Erythroblast (primary cell): ENCODE results near the gene SLC40A1.

Source experiments
- DNase-seq, 2 experiments: peaks; one replicate each; lab custom pipeline; 2025; lab: John Stamatoyannopoulos, UW
- GATA1 ChIP-seq: IDR thresholded peaks from 2 replicates; pipeline ENCODE4 v1.6.1; 2011; ENCODE audit warnings: low read depth, mild to moderate bottlenecking, control low read depth, low read length, moderate library complexity
- POLR2A ChIP-seq: IDR thresholded peaks from 2 replicates; pipeline ENCODE4 v1.6.1; 2011; ENCODE audit warnings: mild to moderate bottlenecking, low read length

SLC40A1 gene

DNA sequence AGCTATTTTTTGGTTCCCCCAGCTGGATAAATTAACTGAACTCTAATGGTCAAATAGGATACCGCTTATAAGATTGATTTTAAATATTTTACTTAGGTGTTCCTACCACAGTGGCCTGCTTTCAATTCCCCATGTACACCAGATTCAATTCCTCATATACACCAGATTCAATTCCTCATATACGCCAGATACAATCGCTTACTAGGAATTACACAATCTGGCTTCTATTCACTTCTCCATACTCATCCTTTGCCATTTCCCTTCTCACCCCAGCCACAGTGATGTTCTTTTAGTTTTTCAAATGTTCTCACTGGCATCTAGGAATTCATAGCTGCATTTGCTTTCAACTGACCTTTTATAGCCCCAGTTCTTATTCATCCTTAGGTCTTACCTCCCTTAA, 66.5 kb downstream of the SLC40A1 start:
- DNase-seq, result no peak
- TF ChIP-seq POLR2A (no peak), GATA1 (no peak)

DNA sequence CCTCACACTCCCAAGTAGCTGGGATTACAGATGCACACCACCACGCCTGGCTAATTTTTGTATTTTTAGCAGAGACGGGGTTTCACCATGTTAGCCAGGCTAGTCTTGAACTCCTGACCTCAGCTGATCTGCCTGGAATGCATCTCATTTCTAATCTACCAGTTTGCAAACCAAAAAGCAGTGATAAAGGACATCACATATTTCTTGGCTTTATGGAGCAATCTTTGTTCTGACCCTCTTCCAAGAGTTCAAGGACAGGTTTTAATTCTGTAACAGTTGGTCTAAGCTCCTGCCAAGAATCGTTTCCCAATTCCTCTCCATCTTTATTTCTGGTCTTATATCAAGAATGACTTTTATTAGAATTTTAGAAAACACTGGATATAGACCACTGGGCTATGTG, 67.7 kb downstream of the SLC40A1 start:
- TF ChIP-seq GATA1, result no peak
- TF ChIP-seq POLR2A, result no peak
- DNase-seq, result no peak

GRCh38 chr2:189511960-189512319, 68.6 kb downstream of the SLC40A1 start:
- DNase-seq, result no peak
- TF ChIP-seq GATA1 (no peak), POLR2A (no peak)

GRCh38 chr2:189511210-189511959, 69.2 kb downstream of the SLC40A1 start:
- TF ChIP-seq GATA1 (no peak), POLR2A (no peak)
- no peak for DNase-seq
